Suppressor macrophage treated with lipopolysaccharide for 4 hours (primary cell): ENCODE results near the gene MYL2.
A peak's percentile ranks its signal among the peaks of the same experiment; 100 is the strongest.
"Not testable (repeated sequence)": the region's sequence is repeated elsewhere in the genome, so short reads cannot be mapped to it uniquely, and the experiment has no call there.

Experiments
- DNase-seq: peaks from one replicate; pipeline ENCODE4 v3.0.0-alpha.2; 2020

MYL2 gene, protein sequence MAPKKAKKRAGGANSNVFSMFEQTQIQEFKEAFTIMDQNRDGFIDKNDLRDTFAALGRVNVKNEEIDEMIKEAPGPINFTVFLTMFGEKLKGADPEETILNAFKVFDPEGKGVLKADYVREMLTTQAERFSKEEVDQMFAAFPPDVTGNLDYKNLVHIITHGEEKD

DNA sequence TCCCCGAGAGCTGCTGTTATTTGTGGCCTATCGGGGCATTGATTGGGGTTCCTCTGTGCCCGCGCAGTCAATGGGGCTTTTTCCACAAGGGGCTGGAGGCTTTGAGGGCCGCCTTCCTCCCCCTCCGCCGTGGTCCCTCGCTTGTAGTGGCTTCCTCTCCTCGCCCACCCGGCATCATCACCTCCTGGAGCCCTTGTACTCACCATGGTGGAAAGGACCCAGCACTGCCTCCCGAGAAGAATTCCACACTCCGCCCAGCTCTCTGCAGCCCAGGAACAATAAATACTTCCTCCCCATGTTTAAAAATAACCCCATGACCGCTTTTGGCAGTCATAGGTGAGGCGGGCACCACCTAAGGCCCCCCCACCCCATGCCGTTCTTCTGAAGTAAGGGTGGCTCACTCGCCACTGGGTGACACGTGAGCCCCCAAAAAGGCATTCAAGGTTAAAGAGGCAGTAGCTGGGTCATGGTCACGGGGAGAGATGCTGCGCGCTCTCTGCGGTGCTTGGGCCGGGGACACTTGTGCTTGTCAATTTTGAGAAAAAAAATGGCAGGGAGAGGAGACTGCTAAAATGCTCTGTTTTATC, at the start of gene MYL2:
Gene MYL2, minus strand, starts transcription at position 256 of the 587 bp plus-strand sequence. Its CDS starts 50 bp downstream, at position 206.
- no peak for DNase-seq

DNA sequence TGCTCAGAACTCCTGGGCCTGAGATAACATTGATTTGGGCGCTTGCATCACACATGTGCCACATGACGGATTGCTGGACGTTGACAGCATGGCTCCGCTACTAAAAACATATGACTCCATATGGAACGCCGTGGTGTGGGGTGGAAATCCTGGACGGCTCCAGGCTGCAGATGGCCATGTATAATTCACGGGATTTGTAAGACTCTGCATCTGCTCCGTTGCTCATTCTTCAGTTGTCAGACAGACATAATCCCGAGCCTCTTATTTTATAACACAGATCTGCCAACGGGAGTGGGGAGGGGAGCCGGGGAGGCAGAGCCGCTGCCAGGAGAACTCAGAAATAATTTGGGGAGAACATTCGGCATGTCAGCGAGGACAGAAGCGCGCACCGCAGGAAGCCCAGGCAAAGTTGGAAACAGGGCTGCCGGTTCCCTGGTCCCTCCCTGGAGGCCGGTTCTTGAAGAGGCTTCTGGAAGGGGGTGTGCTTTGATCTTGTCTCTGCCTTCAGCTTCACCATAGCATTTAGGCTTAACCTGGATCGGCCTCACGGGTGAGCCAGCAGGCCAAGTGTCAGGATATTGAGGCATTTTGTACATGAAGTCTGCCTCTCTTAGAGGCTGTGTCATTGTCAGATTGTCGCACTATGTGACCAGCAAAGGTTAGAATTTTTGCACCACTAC, 45.8 kb upstream of the MYL2 start:
- no peak for DNase-seq

DNA sequence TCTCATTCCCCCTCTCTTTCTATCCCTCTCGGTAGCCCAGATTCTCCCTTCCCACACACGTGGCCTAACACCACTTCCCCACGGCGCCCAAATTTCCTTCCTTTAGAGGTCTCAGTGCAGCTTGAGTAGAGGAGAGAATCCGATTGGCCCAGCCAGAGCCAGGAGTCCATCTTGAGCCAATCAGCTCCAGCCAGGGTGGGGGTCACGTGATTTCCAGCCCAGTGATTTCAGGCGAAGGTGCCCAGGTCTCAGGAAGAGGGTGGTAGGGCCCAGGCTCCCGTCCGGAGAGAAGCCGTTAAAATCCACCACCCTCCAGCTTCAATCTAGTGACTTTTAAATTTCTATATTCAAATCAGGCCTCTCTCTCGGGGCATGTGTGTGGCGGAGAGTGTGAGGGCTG, 45.2 kb upstream of the MYL2 start:
- no peak for DNase-seq

DNA sequence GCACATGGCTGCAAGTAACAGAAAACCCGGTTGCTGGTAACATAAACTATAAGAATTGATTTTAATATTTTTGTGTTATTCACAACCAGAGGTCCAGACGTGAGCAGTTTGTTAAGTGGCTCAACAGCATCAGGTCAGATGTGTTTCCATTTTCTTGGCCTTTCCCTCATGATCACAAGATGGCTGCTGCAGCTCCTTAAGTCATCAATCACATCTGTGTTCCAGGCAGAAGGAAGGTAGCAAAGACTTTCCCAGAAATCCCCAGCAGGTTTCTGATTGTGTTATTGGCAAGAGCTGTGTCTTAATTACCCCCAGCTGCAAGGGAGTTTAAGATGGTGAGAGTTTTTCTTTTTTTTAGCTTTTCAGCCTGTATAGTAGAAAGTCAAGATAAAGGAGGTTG, 40.4 kb upstream of the MYL2 start:
- DNase-seq = no peak

DNA sequence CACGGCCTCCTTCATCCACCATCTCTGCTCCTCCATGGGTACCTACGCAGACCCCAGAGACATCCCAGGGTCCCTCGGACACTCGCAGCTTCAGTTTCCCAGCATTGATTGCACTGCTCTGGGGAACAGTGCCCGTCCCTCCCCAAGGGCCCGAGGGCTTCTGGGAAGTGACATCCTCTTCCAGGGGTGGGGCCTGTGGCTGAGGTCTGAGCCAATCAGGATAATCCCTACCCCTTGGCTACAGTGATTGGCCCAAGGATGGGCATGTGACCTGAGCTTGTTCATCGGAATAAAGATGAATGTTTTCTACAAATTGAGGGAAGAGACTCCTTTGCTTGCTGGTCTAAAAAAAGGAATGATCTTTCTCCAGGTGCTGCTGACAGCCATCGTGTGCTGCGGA, 37.3 kb upstream of the MYL2 start:
- no peak for DNase-seq

DNA sequence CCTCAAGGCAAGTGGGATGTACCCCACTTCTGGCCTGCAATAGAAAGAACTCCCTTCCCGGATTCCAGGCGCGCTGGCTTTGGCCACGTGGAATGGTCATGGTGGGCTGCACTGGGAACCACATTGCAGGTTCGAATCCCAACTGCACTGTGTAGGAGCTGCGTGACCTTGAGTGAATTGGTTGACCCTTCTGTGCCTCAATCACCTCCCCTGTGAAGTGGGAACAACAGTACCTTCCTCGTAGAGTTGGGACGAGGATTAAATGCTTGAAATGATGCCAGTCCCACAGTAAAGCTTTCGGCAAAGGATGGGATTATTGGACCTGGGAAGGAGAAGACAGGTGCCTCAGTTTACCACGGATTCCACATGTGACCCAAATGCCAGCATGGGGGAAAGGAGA, 36.8 kb upstream of the MYL2 start:
- DNase-seq = no peak

DNA sequence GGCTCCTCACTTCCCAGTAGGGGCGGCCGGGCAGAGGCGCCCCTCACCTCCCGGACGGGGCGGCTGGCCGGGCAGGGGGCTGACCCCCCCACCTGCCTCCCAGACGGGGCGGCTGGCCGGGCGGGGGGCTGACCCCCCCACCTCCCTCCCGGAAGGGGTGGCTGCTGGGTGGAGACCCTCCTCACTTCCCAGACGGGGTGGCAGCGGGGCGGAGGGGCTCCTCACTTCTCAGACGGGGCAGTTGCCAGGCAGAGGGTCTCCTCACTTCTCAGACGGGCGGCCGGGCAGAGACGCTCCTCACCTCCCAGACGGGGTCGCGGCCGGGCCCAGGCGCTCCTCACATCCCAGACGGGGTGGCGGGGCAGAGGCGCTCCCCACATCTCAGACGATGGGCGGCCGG, 30.5 kb upstream of the MYL2 start:
- not testable (repeated sequence) for DNase-seq

DNA sequence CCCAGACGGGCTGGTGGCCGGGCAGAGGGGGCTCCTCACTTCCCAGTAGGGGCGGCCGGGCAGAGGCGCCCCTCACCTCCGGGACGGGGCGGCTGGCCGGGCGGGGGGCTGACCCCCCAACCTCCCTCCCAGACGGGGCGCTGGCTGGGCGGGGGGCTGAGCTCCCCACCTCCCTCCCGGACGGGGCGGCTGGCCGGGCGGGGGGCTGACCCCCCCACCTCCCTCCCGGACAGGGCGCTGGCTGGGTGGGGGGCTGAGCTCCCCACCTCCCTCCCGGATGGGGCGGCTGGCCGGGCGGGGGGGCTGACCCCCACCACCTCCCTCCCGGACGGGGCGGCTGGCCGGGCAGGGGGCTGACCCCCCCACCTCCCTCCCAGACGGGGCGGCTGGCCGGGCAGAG, 30.1 kb upstream of the MYL2 start:
- DNase-seq = not testable (repeated sequence)

DNA sequence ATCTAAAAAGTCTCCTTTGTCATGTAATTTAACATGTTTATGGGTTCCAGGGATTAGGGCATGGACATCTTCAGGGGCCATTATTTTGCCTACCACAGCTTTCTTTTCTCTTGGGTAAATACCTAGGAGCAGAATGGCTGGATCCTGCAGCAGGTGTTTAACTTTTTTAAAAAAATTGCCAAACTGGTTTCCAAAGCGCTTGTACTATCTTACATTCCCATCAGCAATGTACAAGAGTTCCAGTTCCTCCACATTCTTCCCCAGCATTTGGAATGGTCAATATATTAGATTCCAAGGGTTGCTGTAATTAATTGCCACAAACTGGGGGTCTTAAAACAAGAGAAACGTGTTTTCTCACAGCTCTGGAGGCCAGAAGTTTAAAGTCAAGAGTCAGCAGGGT, 27.7 kb upstream of the MYL2 start:
- no peak for DNase-seq

DNA sequence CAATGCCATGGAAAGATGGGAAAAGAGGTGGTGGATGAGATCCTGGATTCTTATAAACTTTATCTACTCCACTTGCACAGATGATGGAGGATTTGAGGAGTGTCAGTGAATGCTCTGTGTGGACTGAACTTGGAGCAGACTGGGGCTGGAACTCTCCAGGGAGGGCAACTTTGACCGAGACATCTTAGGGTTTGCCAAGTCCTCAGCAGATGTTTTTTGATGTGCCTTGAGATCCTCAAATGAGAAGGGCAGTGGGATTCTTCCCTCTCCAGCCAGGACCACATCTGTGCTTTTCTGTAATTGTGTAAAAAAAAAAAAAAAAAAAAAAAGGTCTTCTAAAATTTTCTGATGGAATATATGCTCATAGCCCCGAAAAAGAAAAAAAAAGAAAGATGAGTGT, 23.0 kb upstream of the MYL2 start:
- no peak for DNase-seq

DNA sequence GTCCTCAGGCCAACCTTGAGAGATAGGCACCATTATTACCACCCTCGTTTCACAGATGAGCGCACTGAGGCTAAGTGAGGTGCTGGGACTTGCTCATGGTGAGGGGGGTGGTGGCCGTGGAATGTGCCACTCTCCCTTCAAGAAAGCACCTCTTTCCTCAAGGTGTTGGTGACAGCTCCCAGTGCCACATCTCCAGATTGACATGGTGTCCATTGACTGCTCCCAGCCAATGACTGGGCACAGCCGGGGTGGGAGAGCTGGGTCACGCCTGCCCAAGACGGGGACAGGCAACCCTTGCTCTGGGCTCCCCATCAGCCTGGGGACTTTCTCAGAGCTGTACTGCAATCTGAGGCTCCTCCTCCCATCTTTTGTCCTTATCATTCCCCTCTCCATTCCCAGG, 21.0 kb upstream of the MYL2 start:
- DNase-seq = no peak

DNA sequence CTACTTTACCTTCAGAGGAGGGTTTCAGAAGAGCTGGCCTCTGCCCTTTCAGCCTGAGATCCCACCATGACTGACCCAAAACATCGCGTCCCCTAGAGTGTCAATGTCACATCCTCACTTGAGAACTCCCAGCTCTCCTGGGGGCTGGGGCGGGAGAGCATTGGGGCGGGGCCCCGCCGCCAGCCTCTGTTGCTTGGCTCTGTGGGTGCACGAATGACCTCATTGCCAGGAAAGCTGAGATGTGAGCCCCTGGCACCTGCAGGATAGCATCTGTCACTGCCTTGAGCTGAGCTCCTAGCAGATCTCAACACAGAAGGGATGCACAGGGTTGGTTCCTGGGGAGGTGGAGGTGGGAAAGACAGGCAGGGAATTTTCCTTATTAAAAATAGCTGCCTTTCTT, 20.6 kb upstream of the MYL2 start:
- DNase-seq = no peak

DNA sequence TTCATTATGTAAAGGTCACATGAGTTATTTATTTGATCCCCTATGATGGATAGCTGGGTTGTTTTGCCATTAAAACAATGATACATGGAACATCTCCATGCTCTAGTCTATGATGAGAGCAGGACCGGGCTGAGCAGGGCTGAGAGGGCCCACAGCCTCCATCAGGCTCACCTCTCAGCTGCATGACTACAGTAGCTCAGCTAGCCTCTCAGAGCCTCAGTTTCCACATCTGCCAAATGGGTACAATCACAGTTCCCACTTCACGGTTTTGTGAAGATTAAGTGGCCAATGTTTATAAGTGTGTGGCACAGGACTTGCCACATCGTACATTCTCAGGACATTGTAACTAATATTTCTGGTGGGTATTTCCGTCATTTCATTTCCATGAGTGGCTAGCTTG, 19.9 kb upstream of the MYL2 start:
- DNase-seq = no peak

DNA sequence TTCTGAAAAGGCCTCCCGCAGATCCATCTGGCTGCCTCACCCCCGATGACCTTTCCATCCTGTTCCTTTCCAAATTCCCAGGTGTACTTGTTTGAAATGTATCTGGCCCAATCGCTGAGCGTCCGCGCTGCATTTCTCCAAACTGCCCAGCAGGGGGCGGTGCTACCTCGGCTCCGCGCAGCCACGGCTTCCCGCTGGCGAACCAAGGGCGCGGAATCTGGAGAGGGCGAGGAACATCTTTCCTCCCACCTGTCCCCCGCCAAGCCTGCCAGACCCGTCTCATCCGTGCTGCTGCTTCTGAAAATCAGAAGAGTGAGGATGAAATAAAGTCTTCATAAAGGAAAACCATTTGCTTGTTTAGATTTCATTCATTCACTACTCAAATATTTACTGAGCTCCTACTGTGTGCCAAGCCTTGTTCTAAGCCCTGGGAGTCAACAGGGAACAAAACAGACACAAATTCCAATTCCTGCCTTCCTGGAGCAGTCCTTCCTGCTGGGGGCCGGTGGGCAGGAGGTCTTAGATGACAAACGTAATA, 16.8 kb upstream of the MYL2 start:
- DNase-seq = peak; percentile 75

DNA sequence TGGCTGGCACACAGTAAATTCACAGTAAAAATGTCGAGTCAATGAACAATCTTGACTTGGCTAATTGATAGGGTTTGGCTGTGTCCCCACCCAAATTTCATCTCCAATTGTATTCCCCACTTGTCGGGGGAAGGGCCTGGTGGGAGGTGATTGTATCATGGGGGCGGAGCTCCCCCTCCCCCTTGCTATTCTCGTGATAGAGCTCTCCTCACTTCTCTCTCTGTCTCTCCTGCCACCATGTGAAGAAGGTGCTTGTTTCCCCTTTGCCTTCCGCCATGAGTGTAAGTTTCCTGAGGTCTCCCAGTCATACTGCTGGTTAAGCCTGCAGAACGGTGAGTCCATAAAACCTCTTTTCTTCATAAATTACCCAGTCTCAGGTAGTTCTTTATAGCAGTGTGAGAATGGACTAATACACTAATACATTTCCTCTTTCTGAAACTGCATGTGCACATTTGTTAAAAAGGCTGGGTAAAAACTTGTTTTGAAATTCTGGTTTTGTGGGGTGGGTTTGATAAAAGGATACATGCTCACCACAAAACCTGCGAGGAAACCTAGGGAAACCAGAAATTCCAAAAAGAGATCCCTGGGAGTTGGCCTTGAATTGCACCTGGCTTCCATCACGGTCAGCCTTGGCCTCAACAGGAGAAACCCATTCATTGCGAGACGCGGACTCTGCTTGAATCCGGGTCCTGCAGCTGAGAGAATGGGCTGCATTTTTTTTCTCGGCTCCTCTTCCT, 16.2 kb upstream of the MYL2 start:
- DNase-seq = no peak

DNA sequence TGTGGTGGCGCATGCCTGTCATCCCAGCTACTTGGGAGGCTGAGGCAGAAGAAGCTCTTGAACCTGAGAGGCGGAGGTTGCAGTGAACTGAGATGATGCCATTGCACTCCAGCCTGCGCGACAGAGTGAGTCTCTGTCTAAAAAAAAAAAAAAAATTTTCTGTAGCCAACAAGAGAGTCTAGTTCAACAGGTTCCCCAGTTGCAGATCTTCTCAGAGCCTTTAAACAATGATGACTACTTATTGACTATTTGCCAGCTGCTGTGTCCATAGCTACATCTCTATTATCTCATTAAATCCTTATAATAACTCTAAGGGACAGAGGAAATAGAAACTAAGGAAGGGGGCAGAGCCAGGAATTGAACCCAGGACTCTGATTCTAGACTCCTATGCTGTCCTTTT, 15.2 kb upstream of the MYL2 start:
- no peak for DNase-seq

DNA sequence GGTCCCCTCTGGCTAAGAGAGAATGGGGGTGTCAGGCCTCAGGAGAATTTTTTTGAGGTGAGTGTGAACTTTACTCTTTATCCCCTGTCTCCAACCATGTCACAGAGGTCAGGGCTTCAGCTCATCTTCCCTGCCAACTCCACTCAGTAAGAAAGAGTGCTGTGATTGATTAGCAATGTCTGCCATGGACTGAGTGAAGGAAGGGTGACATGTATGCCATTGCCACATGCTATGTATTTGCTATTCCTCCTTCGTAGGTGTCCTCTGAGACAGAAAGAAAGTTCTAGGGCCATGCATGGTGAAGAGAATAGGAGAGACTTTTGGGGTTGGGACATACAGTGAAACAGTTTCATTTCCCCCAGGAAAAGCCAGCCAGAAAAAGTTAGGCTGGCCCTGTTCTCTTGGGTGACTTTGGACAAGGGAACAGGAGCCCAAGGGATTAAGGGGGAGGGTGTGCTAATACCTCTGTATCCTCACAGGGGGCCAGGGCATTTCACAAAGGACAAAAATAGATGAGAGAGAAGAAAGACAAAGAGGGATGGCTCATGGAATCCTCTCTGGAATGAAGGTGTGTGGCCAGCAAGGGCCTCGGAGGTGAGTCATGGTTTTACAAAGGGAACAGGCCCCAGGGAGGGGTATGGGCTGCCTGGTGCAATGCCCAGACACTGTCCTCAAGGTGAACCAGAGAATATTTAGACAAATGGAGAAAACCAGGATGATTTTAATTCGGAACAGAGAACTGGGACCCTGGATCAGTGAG, 13.9 kb upstream of the MYL2 start:
- peak; percentile 4 for DNase-seq

DNA sequence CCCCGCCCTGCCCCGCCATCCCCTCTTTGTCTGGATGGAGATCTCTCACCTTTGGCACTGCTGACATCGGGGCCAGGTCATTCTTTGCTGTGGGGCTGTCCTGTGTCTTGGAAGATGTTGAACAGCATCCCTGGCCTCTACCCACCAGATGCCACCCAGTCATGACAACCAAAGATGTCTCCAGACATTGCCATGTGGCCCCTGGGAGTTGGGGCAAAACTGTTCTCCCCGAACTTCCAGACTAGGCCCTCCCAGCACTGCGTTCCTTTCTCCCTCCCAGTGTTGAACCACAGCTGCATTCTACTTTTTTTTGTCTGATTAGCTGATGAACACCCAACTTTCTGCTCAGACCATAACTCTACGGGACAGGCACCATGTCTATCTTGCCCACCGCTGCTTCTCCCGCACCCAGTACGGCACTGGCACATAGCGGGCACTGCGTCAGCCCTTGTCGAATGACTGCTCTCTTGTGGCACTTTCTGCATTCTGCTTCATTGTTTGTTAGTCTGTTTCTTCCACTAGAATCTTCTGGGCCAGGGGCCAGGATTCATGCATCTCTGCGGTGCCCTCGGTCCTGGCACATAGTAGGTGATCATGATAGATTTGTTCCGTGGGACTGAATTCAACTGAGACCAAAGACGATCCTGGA, 13.1 kb upstream of the MYL2 start:
- DNase-seq = no peak

DNA sequence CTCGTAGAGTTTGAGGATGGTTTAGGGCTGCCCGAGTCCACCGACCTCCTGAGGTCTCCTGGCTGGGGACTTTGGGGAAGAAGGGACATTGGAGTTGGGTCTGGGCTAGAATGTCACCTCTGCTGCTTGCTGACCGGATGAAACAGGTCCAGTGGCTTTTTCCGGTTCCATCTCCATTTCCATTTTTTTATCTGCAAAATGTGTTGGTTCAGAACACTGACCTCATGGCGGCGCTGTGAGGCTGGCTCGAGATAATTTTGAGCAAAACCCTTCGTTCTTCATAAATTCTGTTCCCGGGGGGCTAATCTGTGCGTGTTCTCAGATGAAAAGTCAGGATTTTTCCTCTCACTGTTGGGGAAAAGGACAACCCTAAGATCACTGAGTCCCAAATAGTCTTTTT, 11.7 kb upstream of the MYL2 start:
- DNase-seq = no peak

DNA sequence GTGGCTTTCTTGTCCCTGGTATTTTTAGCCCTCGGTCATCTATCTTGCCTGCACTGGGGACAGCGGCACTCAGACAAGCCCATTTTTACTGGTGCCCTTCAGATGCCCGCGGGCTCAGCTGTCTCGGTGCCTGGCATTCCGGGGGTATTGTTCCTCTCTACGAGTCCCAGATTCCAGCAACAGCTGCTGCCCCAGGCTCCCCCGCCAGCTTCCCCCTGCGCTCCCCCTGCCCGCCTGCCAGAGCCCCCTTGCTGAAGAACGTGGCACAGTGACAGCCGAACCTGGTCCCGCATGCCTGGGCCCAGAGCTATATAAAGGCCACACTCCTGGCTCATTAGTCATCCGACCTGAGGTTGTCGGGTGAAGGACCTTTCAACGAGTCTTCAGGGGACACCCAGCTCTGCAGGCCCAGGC, 10.9 kb upstream of the MYL2 start:
- no peak for DNase-seq

DNA sequence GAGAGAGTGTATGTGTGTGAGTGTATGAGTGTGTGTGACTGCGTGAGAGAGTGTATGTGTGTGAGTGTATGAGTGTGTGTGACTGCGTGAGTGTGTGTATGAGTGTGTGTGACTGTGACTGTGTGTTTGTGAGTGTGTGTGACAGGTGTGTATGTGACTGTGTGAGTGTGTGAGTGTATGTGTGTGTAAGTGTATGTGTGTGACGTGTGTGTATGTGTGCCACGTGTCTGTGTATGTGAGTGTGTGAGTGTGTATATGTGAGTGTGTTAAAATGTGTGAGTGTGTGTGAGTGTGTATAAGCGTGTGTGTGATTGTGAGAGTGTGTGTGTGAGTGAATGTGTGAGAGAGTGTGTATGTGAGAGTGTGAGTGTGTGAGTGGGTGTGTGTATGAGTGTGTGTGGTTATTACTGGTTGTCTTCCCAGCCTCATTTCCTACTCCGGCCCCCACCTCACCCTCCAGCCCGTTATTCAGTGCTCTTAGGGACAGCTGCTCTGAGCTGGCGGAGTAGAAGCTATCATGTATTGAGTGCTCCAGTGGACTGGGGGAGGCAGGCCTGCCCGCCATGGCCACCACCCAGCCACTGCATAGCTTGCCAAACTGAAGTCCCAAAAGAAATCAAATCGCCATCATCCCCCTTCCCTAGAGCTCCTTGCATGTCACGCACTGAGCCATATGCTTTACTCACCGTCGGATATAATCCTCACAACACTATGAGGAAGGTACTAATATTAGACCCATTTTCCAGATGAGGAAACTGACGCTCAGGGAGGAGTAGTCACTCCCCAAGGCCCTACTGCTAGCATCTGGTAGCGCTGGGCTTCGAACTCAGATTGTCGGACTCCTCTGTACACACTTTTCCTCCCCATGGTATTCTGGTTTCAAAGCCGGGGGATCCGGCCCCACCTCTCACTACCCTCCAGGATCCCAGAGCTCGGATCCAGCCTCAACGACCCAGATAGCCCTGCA, 10.3 kb upstream of the MYL2 start:
- DNase-seq = no peak
